Right lobe of liver (tissue), 6 donors: ENCODE measurements around the gene ASF1B. TPM values are rescaled to one million over a fixed set of nuclear protein-coding genes. Genes with fewer than 3 reads are reported as not detected.

Experiments
- ATAC-seq, 4 donors: fragments of 200-7000 bp; cut with Tn5 transposase; one replicate each; pipeline ENCODE4 v1.9.1; 2020; ENCODE audit warnings: mild to moderate bottlenecking in 4 of 4, moderate library complexity in 4 of 4
- DNase-seq, 3 donors: peaks; one replicate each; pipeline ENCODE4 v3.0.0-alpha.2; 2020
- H3K27ac ChIP-seq, 3 donors: fragments of 200-600 bp; one replicate each; pipeline ENCODE4 v1.8.0; 2022
- H3K27me3 ChIP-seq, 2 donors: fragments of 200-600 bp; one replicate each; pipeline ENCODE4 v1.8.0; 2022
- H3K36me3 ChIP-seq, 4 donors: fragments of 200-600 bp; sonication (generic) in 1 of 4; one replicate each; pipeline versions ENCODE4 v1.5.1 to v1.8.0; 2017 to 2022; ENCODE audit warnings: control low read depth in 1 of 4
- H3K4me1 ChIP-seq, 4 donors: fragments of 200-600 bp; sonication (generic) in 1 of 4; one replicate each; pipeline versions ENCODE4 v1.5.1 to v1.8.0; 2017 to 2022; ENCODE audit warnings: control low read depth in 1 of 4
- H3K4me3 ChIP-seq, 3 donors: fragments of 200-600 bp; one replicate each; pipeline ENCODE4 v1.8.0; 2022
- H3K9me3 ChIP-seq, 4 donors: fragments of 200-600 bp; sonication (generic) in 1 of 4; one replicate each; pipeline versions ENCODE4 v1.5.1 to v1.8.0; 2017 to 2022; ENCODE audit warnings: control low read depth in 1 of 4
- POLR2A ChIP-seq: fragments of 450-650 bp; IDR thresholded peaks from one replicate; pipeline ENCODE4 v1.6.1; 2017; ENCODE audit warnings: antibody characterized with exemption, mild to moderate bottlenecking
- WGBS: methylation state at CpG from one replicate; pipeline ENCODE4 v1.1.6; 2018; ENCODE audit warnings: low coverage, low lambda C conversion rate; ENCODE audit not compliant: insufficient coverage; ENCODE audit errors: missing lambda C conversion rate; 5-methylcytosine and 5-hydroxymethylcytosine counted together
- intact Hi-C, 2 donors: fragments of 100-400 bp; cut with DNase I; formaldehyde crosslinking; loops; one replicate each; pipeline versions ENCODE4 v1.11.2 to v1.14.1; 2022
- total RNA-seq, 6 experiments: library from RNA; depleted of rRNA in 2 of 6; stranded (reverse); fragments of >200 nt in 2 of 6; fragmentation: NEBNext Ultra II Directional in 3 of 6; extraction: Animal tissue kit (Norgen Biotek cat#: 25700) in 3 of 6; gene quantifications; one replicate each; pipeline versions ENCODE4 v1.1.0 to v1.2.4, GENCODE V29; 2016 to 2023
- TF ChIP-seq, protein P1 (sequence below), 4 donors: fragments of 200-600 bp in 3 of 4; fragments of 450-650 bp in 1 of 4; IDR thresholded peaks; one replicate each; pipeline versions ENCODE4 v1.5.1 to v1.8.0; 2016 to 2022; ENCODE audit warnings: antibody characterized with exemption in 4 of 4, mild to moderate bottlenecking in 2 of 4
- donor health status: DM: no; HTN: yes; CAD: no.
- donor health status: DM: no; HTN: no; CAD: no.
- donor health status: DM: no; HTN: no; CAD: no.
- donor health status: DM: no; HTN: yes; CAD: no.
- donor health status: DM: no; HTN: yes; CAD: no.

The ASF1B gene
- total RNA-seq, 6 experiments from 2014 or later = 0.24 to 5.3 (median 0.61) TPM

DNA sequence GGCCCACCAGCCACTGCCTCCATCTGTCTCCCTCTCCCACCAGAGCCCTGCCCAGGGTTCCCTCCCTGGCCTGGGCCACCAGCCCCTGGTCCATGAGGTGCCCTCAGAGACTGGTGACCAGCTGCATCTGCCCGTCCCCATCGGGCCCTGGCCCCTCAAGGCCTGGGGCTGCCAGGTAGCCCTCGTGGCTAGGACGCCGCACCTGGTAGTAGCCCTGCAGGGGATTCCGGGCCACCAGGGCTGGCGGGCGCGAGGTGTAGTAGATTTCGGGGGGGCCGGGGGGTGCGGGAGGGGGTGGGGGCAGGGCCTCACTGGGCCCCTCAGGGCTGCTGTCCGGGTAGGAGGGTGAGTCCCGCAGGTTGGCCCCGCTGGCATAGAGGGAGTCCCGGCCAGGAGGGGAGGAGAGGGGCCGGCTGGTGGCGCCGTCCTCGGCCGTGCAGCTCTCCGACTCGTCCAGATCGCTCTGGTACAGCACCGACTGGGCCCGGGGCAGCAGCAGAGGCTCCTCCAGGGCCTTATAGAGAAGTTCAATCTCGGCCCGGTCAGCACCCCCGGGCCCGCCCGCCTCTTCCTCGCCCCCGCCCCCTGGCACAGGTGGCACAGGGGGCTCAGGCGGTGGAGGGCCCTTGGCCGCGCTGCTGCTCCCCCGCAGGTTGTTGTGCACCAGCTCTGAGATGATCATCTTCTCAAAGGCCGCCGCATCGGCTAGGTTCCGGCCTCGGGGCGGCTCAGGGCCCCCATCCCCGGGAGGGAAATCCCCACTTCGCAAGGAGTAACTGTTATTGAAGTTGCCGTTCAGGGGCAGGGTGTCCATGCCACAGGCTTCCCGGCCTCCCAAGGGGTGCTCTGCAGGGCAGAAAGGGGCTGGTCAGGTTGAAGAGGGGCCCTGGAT is 14.6 kb upstream of the ASF1B start:
- whole genome bisulfite sequencing = 80% methylated on average over 1 of the region's 47 CpGs
- Histone ChIP-seq H3K27me3 (no peaks in the 10 kb centered on the region), H3K36me3 (peaks cover 0 to 5% (median 0%) of the 10 kb centered on the region in 4 donors), H3K4me3 (no peak overlapping the region), H3K9me3 (no peaks in the 10 kb centered on the region), H3K27ac (no peak overlapping the region), H3K4me1 (no peaks in the 10 kb centered on the region)
- no peak for ATAC-seq
- intact Hi-C loops = no loop called here
- DNase-seq = no peak
- TF ChIP-seq, protein P1, sequence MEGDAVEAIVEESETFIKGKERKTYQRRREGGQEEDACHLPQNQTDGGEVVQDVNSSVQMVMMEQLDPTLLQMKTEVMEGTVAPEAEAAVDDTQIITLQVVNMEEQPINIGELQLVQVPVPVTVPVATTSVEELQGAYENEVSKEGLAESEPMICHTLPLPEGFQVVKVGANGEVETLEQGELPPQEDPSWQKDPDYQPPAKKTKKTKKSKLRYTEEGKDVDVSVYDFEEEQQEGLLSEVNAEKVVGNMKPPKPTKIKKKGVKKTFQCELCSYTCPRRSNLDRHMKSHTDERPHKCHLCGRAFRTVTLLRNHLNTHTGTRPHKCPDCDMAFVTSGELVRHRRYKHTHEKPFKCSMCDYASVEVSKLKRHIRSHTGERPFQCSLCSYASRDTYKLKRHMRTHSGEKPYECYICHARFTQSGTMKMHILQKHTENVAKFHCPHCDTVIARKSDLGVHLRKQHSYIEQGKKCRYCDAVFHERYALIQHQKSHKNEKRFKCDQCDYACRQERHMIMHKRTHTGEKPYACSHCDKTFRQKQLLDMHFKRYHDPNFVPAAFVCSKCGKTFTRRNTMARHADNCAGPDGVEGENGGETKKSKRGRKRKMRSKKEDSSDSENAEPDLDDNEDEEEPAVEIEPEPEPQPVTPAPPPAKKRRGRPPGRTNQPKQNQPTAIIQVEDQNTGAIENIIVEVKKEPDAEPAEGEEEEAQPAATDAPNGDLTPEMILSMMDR (IDR thresholded peaks at IDR 0.05) = no peak
- no peak for TF ChIP-seq POLR2A

DNA sequence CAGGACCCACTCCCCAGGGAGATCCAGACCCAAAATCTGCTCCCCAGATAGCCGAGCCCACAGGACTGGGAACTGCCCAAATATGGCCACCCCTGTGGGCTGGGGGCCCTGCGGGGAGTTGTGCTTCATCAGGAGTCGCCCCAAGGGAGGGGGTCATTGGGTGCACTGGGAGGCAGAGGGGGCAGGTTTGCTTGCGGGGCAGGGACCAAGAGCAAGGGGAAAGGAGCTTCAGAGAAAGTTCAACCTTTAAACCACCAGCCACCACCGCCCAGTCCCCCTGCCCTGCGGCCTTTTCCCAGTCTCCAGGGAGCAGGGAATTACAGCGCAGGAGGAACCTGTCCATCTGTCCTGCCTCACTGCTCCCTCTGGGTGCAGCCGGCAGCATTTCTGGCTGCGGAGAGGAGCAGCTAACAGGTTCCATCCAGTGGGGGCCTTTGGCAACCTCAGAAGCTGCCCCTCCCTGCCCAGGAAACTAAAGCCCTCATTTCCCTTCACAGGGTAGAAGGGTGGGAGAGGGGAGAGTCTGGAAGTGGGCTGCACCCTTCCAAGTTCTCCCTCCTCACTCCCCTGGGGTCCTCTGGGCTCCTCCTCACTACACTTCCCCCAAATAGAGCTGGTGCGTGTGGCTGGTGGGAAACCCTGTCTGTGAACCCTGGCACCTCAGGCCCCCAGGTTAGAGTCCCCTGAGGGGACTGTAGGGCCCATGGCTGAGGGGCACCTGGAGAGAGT is 13.8 kb upstream of the ASF1B start:
- ATAC-seq (no peak), DNase-seq (no peak)
- Histone ChIP-seq H3K4me1 (no peaks in the 10 kb centered on the region), H3K27ac (peak overlapping the region in 2 of 3 donors; percentile 33 to 38), H3K9me3 (no peaks in the 10 kb centered on the region), H3K27me3 (no peaks in the 10 kb centered on the region), H3K36me3 (peaks cover 0 to 1% (median 0%) of the 10 kb centered on the region in 4 donors), H3K4me3 (no peak overlapping the region)
- intact Hi-C loops = no loop called here
- TF ChIP-seq, protein P1 (IDR thresholded peaks at IDR 0.05) = no peak
- no peak for TF ChIP-seq POLR2A
- WGBS = 64% methylated on average over 4 of the region's 10 CpGs

GRCh38 chr19:14149509-14149994 is 13.2 kb upstream of the ASF1B start:
- H3K4me3 ChIP-seq = no peak overlapping the region
- 37% methylated on average over 16 of the region's 21 CpGs for WGBS
- peak; percentile 52 to 70 (median 61) for ATAC-seq
- no peaks in the 10 kb centered on the region for H3K36me3 ChIP-seq
- intact Hi-C loops = no loop called here
- H3K27ac ChIP-seq = peak overlapping the region in 2 of 3 donors; percentile 33 to 38
- H3K27me3 ChIP-seq = no peaks in the 10 kb centered on the region
- DNase-seq = peak in 2 of 3 donors; percentile 65 to 67
- no peaks in the 10 kb centered on the region for H3K9me3 ChIP-seq
- H3K4me1 ChIP-seq = no peaks in the 10 kb centered on the region
- TF ChIP-seq POLR2A = no peak
- TF ChIP-seq, protein P1 (IDR thresholded peaks at IDR 0.05) = no peak

- no peaks in the 10 kb centered on the region for H3K36me3 ChIP-seq
- 54% methylated on average over 6 of the region's 13 CpGs for WGBS
- no peak for ATAC-seq
- DNase-seq = no peak
- no peak for TF ChIP-seq POLR2A
- TF ChIP-seq, protein P1 (IDR thresholded peaks at IDR 0.05) = no peak
- peak overlapping the region in 2 of 3 donors; percentile 33 to 38 for H3K27ac ChIP-seq
- no peaks in the 10 kb centered on the region for H3K9me3 ChIP-seq
- no peaks in the 10 kb centered on the region for H3K27me3 ChIP-seq
- intact Hi-C loops = no loop called here
- H3K4me1 ChIP-seq = no peaks in the 10 kb centered on the region
- no peak overlapping the region for H3K4me3 ChIP-seq
These were observed 12.5 kb upstream of the ASF1B start for GRCh38 chr19:14148751-14149410.
